Right lobe of liver (tissue), 4 donors: Measurements from ENCODE around the gene GRIA1.

ENCODE experiments used
- POLR2A ChIP-seq: fragments of 450-650 bp; IDR thresholded peaks from one replicate; pipeline ENCODE4 v1.6.1; 2017; ENCODE audit warnings: antibody characterized with exemption, mild to moderate bottlenecking
- TF ChIP-seq, protein P1 (sequence below), 4 donors: fragments of 200-600 bp in 3 of 4; fragments of 450-650 bp in 1 of 4; IDR thresholded peaks; one replicate each; pipeline versions ENCODE4 v1.5.1 to v1.8.0; 2016 to 2022; ENCODE audit warnings: antibody characterized with exemption in 4 of 4, mild to moderate bottlenecking in 2 of 4
- donor health status: DM: no; HTN: no; CAD: no.
- donor health status: DM: no; HTN: no; CAD: no.
- donor health status: DM: no; HTN: yes; CAD: no.

GRCh38 chr5:153713943-153714342 lies 223.5 kb downstream of the GRIA1 start:
- TF ChIP-seq, protein P1, sequence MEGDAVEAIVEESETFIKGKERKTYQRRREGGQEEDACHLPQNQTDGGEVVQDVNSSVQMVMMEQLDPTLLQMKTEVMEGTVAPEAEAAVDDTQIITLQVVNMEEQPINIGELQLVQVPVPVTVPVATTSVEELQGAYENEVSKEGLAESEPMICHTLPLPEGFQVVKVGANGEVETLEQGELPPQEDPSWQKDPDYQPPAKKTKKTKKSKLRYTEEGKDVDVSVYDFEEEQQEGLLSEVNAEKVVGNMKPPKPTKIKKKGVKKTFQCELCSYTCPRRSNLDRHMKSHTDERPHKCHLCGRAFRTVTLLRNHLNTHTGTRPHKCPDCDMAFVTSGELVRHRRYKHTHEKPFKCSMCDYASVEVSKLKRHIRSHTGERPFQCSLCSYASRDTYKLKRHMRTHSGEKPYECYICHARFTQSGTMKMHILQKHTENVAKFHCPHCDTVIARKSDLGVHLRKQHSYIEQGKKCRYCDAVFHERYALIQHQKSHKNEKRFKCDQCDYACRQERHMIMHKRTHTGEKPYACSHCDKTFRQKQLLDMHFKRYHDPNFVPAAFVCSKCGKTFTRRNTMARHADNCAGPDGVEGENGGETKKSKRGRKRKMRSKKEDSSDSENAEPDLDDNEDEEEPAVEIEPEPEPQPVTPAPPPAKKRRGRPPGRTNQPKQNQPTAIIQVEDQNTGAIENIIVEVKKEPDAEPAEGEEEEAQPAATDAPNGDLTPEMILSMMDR (IDR thresholded peaks at IDR 0.05): no peak
- TF ChIP-seq POLR2A: no peak
